ENCODE data around the gene GPT2.

GRCh38 chr16:46937536-46937935 is 53.4 kb downstream of the GPT2 start:
- TF ChIP-seq FOXP4 (CRISPR knock-in tag; IDR thresholded peaks at IDR 0.05) (no peak), CTCF (IDR thresholded peaks at IDR 0.05) (no peak), JUN (CRISPR knock-in tag; IDR thresholded peaks at IDR 0.05) (no peak), ATF1 (CRISPR knock-in tag; IDR thresholded peaks at IDR 0.05) (no peak), CBFB (CRISPR knock-in tag; IDR thresholded peaks at IDR 0.05; ENCODE audit: low read depth) (no peak), USF1 (CRISPR knock-in tag; IDR thresholded peaks at IDR 0.05) (no peak), SMAD3 (CRISPR knock-in tag; IDR thresholded peaks at IDR 0.05; ENCODE audit: borderline replicate concordance) (no peak), NFYB (CRISPR knock-in tag; conservative IDR thresholded peaks at IDR 0.05; ENCODE audit: low read depth) (no peak), ZNF138 (CRISPR knock-in tag; conservative IDR thresholded peaks at IDR 0.05) (no peak), ZBTB43 (CRISPR knock-in tag; IDR thresholded peaks at IDR 0.05) (no peak), ESRRA (CRISPR knock-in tag; IDR thresholded peaks at IDR 0.05; ENCODE audit: borderline replicate concordance) (no peak)

All from WTC11 (cell line).